Activated CD4-positive, alpha-beta memory T cell treated with anti-CD3 and anti-CD28 coated beads, Interleukin-2, amount 10 ng/mL, durations not matched to agents 7 days and 5 days (primary cell): Measurements from ENCODE around the gene RAB26. TPM values are rescaled to one million over a fixed set of nuclear protein-coding genes. Genes with fewer than 3 reads are reported as not detected.
"Not testable (repeated sequence)": the region's sequence is repeated elsewhere in the genome, so short reads cannot be mapped to it uniquely, and the experiment has no call there.

Experiments
- CTCF ChIA-PET: fragments of 350-600 bp; sonication (Branson Sonifier 250); formaldehyde crosslinking; loops from one replicate; lab custom pipeline; 2021; ENCODE audit warnings: antibody characterized with exemption, inconsistent platforms; lab: Charles Lee
- POLR2A ChIA-PET: fragments of 350-600 bp; sonication (Branson Sonifier 250); formaldehyde crosslinking; loops from one replicate; lab custom pipeline; 2021; ENCODE audit warnings: antibody characterized with exemption; lab: Charles Lee
- DNase-seq: peaks from one replicate; pipeline ENCODE4 v3.0.0-alpha.2; 2020
- H3K27ac Mint-ChIP-seq: one replicate; pipeline ENCODE4 v1.8.0; 2021; ENCODE audit warnings: mild to moderate bottlenecking, mixed read lengths
- H3K27me3 Mint-ChIP-seq: one replicate; pipeline ENCODE4 v1.8.0; 2021; ENCODE audit warnings: mixed read lengths
- H3K36me3 Mint-ChIP-seq: one replicate; pipeline ENCODE4 v1.8.0; 2021; ENCODE audit warnings: low read depth, mixed read lengths
- H3K4me1 Mint-ChIP-seq: one replicate; pipeline ENCODE4 v1.8.0; 2021; ENCODE audit warnings: mixed read lengths
- H3K4me3 Mint-ChIP-seq: one replicate; pipeline ENCODE4 v1.8.0; 2021; ENCODE audit warnings: mild to moderate bottlenecking, mixed read lengths
- H3K9me3 Mint-ChIP-seq: one replicate; pipeline ENCODE4 v1.8.0; 2021; ENCODE audit warnings: mixed read lengths
- total RNA-seq, 2 experiments: library from RNA; stranded (reverse); gene quantifications; one replicate each; pipeline ENCODE4 v1.2.3, GENCODE V29; 2021

RAB26 gene
- total RNA-seq, 2 experiments from 2014 or later = 0.83 to 1.1 TPM

DNA sequence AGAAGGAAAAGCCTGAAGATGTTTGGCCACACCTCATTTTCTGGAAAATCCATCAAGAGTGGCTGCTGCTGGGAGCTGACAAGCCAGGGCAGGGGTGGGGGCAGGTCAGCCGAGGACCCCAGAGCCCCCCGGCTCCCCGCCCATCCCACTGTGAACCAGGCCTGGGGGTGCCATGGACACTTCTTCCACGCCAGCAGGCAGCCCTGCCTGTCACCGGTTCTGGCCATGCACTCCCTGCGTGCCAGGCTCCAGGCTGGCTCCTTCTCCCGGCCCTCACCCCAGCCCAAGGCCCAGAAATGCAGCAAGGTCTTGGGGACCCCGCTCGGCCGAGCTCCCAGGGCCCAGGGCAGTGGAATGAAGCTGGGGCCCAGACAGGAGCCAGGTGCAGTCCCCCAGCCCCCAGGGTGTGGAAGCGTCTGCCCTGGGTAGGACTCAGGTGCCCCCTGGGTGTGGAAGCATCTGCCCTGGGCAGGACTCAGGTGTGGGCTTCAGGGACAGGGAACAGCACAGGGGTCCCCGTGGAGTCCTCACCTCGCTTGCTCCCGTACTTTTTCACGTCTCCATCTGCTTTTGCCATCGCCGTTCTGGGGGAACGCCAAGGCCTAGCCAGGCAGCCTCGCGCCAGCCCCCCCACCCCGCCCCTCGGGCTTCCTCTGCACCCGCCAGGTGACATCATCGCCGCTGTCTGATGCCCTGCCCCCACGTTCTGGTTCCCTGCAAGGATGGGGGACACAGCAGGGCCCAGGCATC lies 25.3 kb upstream of the RAB26 start:
- CTCF ChIA-PET, H3K27me3 Mint-ChIP-seq, H3K4me3 Mint-ChIP-seq, POLR2A ChIA-PET, H3K9me3 Mint-ChIP-seq, DNase-seq, H3K27ac Mint-ChIP-seq, H3K36me3 Mint-ChIP-seq, H3K4me1 Mint-ChIP-seq: not testable (repeated sequence)

DNA sequence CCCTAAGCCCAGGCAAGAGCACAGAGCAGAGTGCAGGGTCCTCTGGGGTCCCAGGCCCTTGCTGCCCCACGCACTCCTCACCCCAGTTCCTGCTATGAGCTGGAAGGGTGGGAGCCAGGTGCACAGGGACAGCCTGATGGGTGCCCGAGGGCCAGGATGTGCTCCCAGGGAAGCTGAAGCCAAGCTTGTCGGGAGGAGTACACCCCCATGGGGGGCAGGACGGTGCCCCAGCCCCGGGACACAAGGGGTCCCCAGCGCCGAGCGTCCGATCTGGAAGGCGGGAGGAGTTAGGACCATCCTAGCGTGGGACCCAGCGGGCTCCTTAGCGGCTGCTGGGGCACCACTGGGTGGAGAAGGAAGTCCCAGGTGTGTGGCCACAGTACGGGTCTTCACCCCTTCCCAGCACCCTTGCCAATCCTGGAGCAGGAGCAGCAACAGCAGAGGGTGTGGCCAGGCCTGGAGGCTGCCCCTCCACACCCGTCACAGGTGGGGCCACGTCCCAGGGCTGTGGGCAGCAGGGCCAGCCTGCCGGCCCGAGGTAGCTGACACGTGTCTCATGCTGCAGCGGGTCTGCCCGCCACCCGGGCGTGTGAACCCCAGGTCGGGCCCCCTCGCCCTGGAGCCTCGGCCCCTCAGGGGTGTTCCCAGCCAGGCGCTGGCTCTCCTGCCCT lies 24.6 kb upstream of the RAB26 start:
- POLR2A ChIA-PET, H3K36me3 Mint-ChIP-seq, CTCF ChIA-PET, DNase-seq, H3K27me3 Mint-ChIP-seq, H3K9me3 Mint-ChIP-seq, H3K4me1 Mint-ChIP-seq, H3K4me3 Mint-ChIP-seq, H3K27ac Mint-ChIP-seq: not testable (repeated sequence)

DNA sequence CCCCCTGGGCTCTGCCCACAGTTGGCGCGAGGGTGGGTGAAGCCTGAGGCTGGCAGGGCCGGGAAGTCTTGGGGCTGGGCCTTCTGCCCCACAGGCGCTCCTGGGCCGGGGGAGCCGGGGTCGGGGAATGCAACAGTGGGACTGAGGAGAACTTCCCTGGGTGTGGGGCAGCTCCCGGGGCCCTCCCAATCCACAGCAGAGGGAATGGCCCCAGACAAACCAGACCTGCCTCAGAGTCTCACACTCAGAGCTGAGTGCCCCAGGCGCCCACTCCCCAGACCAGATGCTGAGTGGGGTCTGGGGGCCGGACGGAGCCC lies 24.1 kb upstream of the RAB26 start:
- H3K27ac Mint-ChIP-seq, H3K36me3 Mint-ChIP-seq, H3K9me3 Mint-ChIP-seq, CTCF ChIA-PET, H3K4me3 Mint-ChIP-seq, POLR2A ChIA-PET, H3K4me1 Mint-ChIP-seq, H3K27me3 Mint-ChIP-seq, DNase-seq: not testable (repeated sequence)

DNA sequence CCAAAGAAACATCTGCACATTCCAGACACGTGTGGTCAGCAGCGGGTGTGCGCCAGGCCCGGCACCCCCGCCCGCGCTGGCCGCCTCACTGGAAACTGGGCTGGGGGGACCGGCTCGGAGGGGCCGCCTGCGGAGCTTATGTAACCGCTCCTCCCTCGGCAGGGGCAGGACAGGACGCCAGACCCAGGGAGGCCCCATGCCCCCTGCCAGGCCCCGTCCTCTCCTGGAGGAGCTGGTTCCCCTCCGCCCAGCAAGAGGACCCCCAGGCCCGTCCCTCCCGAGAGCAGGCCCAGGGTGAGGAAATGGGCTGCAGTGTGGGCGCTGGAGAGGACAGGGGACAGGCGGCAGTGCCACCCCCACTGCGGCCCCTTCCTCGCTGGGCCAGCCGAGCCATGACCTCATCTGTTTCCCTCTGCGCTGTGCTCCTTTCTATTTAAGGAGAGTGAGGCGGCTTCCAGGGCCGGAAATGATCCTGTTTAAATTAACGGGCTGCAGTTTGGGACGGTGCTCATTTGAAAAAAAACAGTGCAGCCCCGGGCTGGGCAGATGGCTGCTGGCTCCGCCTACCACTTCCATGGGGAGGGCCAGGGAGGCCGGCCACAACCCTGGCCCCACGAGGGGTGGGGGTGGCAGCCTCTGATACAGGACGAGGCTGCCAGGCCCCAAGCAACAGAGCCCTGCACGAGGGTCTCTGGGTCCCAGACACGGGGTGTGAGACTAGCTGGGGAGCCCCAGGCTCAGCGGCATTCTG lies 23.6 kb upstream of the RAB26 start:
- H3K27ac Mint-ChIP-seq, H3K9me3 Mint-ChIP-seq, POLR2A ChIA-PET, H3K27me3 Mint-ChIP-seq, DNase-seq, H3K36me3 Mint-ChIP-seq, CTCF ChIA-PET, H3K4me1 Mint-ChIP-seq, H3K4me3 Mint-ChIP-seq: not testable (repeated sequence)

DNA sequence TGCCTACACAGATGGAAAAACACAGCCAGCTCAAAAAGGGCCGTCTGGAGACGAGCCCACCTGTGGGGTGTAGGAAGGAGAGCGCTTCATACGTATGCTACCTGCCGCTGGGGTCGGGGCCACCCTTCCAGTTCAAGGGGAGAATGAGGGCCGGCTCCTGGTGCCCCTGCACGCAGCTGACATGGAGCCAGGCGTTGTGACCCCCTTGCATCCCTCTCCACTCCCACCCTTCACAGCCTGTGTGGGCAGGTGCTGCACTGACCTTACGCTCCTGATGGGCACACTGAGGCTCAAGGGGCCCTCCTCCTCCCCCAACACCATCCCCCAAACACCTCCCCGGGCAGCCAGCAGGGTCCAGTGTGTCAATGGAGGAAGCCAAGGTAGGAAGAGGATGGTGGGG lies 22.8 kb upstream of the RAB26 start:
- H3K36me3 Mint-ChIP-seq, H3K9me3 Mint-ChIP-seq, H3K4me3 Mint-ChIP-seq, DNase-seq, H3K27ac Mint-ChIP-seq, POLR2A ChIA-PET, H3K4me1 Mint-ChIP-seq, CTCF ChIA-PET, H3K27me3 Mint-ChIP-seq: not testable (repeated sequence)

DNA sequence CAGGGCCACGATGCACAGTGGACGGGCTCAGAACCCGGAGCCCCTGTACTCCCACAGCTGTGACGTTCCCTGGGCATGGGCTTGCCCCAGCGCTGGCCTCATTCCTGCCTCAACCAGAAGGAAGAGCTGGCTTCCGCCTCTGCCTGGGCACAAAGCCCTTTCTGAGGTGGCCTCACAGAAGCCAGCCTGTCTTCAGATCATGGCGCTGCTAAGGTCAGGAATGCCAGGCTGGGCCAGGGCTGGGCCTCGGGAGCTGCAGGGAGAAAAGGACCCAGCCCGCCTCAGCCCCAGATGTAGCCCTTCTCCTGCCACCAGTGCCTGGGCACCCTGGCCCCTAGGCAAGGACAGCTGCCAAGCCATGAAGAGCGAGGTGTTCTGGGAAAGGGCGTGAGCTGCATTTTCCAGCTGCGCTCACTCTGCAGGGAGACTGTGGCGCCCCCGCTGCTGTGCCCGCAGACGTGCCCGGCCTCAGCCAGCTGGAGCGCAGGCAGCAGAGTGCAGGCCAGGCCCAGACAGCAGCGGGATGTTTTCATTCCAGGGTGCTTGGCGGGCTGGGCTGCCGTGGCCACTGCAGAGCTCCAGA lies 22.2 kb upstream of the RAB26 start:
- H3K9me3 Mint-ChIP-seq, H3K27ac Mint-ChIP-seq, H3K4me3 Mint-ChIP-seq, H3K36me3 Mint-ChIP-seq, POLR2A ChIA-PET, CTCF ChIA-PET, H3K27me3 Mint-ChIP-seq, H3K4me1 Mint-ChIP-seq, DNase-seq: not testable (repeated sequence)

DNA sequence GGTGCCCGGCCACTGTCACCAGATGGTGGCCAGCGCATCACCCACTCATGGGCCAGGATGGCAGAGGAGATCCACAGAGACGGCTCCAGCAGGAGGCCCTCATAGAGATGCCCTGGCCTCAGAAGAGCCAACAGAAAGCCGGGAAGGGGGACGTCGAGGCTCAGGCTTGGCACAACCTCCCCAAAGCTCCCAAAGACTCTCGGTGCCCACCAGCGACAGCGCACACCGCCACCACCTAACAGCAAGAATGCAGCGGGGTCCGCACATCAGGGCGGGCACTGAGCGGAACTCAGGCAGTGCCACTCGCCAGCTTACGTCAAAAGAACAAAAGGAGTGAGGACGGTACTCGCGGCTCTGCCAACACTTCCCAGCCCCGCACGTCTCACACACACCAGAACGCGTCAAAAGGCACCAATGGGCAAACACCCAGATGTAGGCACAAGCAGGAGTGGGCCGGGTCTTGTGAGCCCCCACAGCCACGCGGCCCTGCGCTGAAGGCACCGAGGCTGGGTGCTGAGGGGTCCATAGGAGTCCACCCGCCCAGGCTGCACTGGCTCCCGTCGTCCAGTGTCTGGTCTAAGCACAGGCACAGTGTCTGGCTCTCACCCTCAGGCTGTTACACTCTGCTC lies 21.4 kb upstream of the RAB26 start:
- H3K4me3 Mint-ChIP-seq, CTCF ChIA-PET: not testable (repeated sequence)

DNA sequence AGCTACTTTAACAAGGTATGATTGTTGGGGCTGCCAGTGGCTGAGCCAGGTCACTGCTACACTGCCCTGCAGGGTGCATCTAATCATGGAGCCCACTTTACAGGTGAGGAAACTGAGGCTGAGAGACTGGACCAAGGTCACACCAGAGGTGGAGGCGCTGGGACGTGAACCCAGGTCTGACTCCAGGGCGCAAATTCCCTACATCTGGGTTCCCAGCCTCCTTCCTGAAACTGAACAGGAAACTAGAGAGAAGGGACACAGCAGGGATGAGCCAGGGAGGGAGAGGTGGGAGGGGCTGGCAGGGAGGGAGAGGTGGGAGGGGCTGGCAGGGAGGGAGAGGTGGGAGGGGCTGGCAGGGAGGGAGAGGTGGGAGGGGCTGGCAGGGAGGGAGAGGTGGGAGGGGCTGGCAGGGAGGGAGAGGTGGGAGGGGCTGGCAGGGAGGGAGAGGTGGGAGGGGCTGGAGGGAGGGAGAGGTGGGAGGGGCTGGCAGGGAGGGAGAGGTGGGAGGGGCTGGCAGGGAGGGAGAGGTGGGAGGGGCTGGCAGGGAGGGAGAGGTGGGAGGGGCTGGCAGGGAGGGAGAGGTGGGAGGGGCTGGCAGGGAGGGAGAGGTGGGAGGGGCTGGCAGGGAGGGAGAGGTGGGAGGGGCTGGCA lies 20.7 kb upstream of the RAB26 start:
- H3K36me3 Mint-ChIP-seq, CTCF ChIA-PET, H3K4me1 Mint-ChIP-seq, DNase-seq, H3K4me3 Mint-ChIP-seq, H3K27me3 Mint-ChIP-seq, H3K9me3 Mint-ChIP-seq, POLR2A ChIA-PET, H3K27ac Mint-ChIP-seq: not testable (repeated sequence)

More for the DNA sequence above, 21.4 kb upstream of the RAB26 start:
- H3K27me3 Mint-ChIP-seq, H3K4me1 Mint-ChIP-seq, DNase-seq, H3K27ac Mint-ChIP-seq, H3K36me3 Mint-ChIP-seq, H3K9me3 Mint-ChIP-seq, POLR2A ChIA-PET: not testable (repeated sequence)

DNA sequence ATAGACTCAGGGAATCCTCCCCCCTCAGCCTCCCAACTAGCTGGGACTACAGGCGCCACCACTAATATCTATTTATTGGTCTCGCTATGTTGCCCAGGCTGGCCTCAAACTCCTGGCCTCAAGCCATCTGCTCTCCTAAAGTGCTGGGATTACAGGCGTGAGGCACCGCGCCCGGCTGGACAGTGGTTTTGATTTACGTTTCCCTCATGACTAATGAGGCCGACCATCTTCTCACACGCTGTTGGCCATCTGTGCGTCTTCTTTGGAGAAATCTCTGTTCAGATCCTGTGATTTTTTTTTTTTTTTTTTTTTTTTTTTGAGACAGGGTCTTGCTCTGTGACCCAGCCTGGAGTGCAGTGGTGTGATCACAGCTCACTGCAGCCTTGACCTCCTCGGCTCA lies 19.2 kb upstream of the RAB26 start:
- CTCF ChIA-PET, DNase-seq, H3K27me3 Mint-ChIP-seq, H3K4me3 Mint-ChIP-seq, H3K9me3 Mint-ChIP-seq, H3K4me1 Mint-ChIP-seq, POLR2A ChIA-PET, H3K36me3 Mint-ChIP-seq: not testable (repeated sequence)
- H3K27ac Mint-ChIP-seq = peak overlapping the region; percentile 59

DNA sequence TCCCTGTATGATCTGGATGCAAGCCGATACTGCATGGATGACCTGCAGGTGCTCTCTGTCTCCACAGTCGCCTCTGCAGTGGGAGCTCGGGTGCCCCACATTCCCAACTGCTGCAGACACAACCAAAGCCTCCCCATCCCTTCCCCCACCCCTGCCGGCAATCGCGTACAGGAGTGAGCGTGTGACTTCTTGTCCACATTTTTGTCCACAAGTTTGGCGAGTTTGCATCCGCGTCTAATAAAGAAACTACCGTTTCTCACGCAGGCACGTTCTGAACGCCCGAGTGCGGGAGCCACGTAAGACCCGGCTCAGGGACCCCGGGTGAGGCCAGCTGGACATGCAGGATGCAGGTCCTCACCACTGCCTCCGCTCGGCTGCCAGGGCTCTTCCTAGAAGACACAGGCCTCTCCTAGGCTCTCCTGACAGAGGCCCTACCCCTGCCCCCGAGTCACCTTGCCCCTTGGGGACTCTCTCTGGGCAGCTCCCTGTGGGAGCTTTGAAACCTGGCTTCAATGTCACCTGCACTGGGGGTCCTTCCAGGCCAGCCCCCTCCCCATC lies 18.5 kb upstream of the RAB26 start:
- POLR2A ChIA-PET, H3K36me3 Mint-ChIP-seq, CTCF ChIA-PET, H3K9me3 Mint-ChIP-seq, H3K27ac Mint-ChIP-seq, H3K4me1 Mint-ChIP-seq, H3K4me3 Mint-ChIP-seq, H3K27me3 Mint-ChIP-seq, DNase-seq: not testable (repeated sequence)

DNA sequence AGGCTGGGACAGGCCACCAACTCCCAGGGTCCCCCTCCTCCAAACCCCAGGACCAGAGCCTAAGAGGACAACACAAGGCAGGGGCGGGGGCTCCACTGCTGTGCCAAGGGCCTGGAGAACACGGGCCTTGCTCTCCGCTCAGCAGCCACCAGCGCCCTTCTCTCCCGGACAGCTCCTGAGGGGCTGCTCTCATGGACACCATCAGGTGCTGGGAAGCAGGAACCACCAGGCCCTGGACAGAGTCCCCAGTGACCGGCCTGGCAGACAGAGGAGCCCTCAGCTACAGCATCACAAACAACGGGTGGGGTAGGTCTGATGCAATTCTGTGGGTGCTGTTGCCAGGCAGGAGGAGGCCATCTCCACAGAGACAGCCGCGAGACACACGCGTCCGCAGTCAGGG lies 14.6 kb upstream of the RAB26 start:
- H3K9me3 Mint-ChIP-seq, POLR2A ChIA-PET, H3K36me3 Mint-ChIP-seq, CTCF ChIA-PET, H3K4me1 Mint-ChIP-seq, H3K27ac Mint-ChIP-seq, H3K4me3 Mint-ChIP-seq, H3K27me3 Mint-ChIP-seq, DNase-seq: not testable (repeated sequence)

DNA sequence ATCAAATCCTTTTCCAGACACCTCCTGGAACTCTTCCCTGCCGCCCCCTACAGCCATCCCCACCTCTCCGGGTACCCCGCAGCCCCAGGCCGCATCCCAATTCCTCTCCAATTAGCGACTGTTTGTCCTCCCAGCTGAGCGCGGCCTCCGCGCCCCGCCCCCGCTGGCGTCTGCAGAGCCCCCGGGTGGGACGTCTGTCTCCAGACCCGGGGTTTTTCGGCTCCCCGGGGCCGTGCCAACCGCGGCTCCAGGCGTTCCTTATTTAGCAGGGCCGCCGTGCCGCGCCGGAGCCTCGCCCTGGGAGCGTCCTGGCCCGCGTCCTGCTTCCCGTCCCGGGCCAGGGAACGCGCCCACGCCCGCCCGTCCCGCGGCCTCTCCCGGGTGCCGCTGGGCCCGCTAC lies 13.4 kb upstream of the RAB26 start:
- CTCF ChIA-PET, H3K27me3 Mint-ChIP-seq, H3K27ac Mint-ChIP-seq, DNase-seq, H3K9me3 Mint-ChIP-seq, H3K4me1 Mint-ChIP-seq, H3K36me3 Mint-ChIP-seq, POLR2A ChIA-PET: not testable (repeated sequence)
- H3K4me3 Mint-ChIP-seq = peak overlapping the region; percentile 62
